ENCODE measurements around the gene NANP.

GRCh38 chr20:25608774-25609173 is 15.0 kb downstream of the NANP start:
- no peak for TF ChIP-seq JDP2 (CRISPR knock-in tag; IDR thresholded peaks at IDR 0.05; ENCODE audit: borderline replicate concordance)
- no peak for TF ChIP-seq ZNF747 (CRISPR knock-in tag; IDR thresholded peaks at IDR 0.05; ENCODE audit: borderline replicate concordance)
- TF ChIP-seq ZNF263 (CRISPR knock-in tag; IDR thresholded peaks at IDR 0.05): no peak
- TF ChIP-seq HCFC1 (IDR thresholded peaks at IDR 0.05; ENCODE audit: low read depth, low read length): no peak
- no peak for TF ChIP-seq ZNF784 (CRISPR knock-in tag; IDR thresholded peaks at IDR 0.05; ENCODE audit: borderline replicate concordance)
- TF ChIP-seq KLF13 (CRISPR knock-in tag; IDR thresholded peaks at IDR 0.05): no peak
- TF ChIP-seq FOXJ3 (CRISPR knock-in tag; IDR thresholded peaks at IDR 0.05; ENCODE audit: borderline replicate concordance): no peak
- TF ChIP-seq MAFG (CRISPR knock-in tag; IDR thresholded peaks at IDR 0.05): no peak
- TF ChIP-seq GABPA (IDR thresholded peaks at IDR 0.05; ENCODE audit: low read depth, low read length): no peak
- no peak for TF ChIP-seq GABPA (CRISPR knock-in tag; IDR thresholded peaks at IDR 0.05; ENCODE audit: low read depth)

Data from HepG2 (cell line).